SJSA1 (cell line): ENCODE data around the gene HCST. TPM values are rescaled to one million over a fixed set of nuclear protein-coding genes. Genes with fewer than 3 reads are reported as not detected.
"Not testable (repeated sequence)": the region's sequence is repeated elsewhere in the genome, so short reads cannot be mapped to it uniquely, and the experiment has no call there.

Experiments used
- DNase-seq, 2 experiments: peaks; one replicate each; pipeline ENCODE4 v3.0.0-alpha.2; 2015 to 2020; ENCODE audit warnings: low spot score in 2 of 2, low read depth in 1 of 2
- H3K27ac ChIP-seq: fragments of 250-450 bp; sonication (Bioruptor Pico); 2 replicates; pipeline ENCODE4 v1.5.1; 2020; ENCODE audit warnings: mild to moderate bottlenecking, moderate library complexity
- H3K27me3 ChIP-seq: fragments of 250-450 bp; sonication (Bioruptor Pico); replicated peaks from 2 replicates; pipeline ENCODE4 v1.5.1; 2020; ENCODE audit warnings: mild to moderate bottlenecking, moderate library complexity
- H3K36me3 ChIP-seq: fragments of 250-450 bp; sonication (Bioruptor Pico); 2 replicates; pipeline ENCODE4 v1.5.1; 2020; ENCODE audit warnings: mild to moderate bottlenecking
- H3K4me1 ChIP-seq: fragments of 250-450 bp; sonication (Bioruptor Pico); replicated peaks from 2 replicates; pipeline ENCODE4 v1.6.1; 2021; ENCODE audit warnings: mild to moderate bottlenecking
- H3K4me3 ChIP-seq: fragments of 250-450 bp; sonication (Bioruptor Pico); 2 replicates; pipeline ENCODE4 v1.5.1; 2020; ENCODE audit warnings: mild to moderate bottlenecking
- H3K9me3 ChIP-seq: fragments of 250-450 bp; sonication (Bioruptor Pico); replicated peaks from 2 replicates; pipeline ENCODE4 v1.5.1; 2020; ENCODE audit warnings: mild to moderate bottlenecking
- total RNA-seq: library from RNA; depleted of rRNA; stranded (reverse); fragments of >200 nt; shearing (Covaris generic); gene quantifications from 2 replicates; pipeline ENCODE4 v1.2.3, GENCODE V29; 2014

HCST gene
- total RNA-seq, 1 experiment from 2014 or later, result not detected

DNA sequence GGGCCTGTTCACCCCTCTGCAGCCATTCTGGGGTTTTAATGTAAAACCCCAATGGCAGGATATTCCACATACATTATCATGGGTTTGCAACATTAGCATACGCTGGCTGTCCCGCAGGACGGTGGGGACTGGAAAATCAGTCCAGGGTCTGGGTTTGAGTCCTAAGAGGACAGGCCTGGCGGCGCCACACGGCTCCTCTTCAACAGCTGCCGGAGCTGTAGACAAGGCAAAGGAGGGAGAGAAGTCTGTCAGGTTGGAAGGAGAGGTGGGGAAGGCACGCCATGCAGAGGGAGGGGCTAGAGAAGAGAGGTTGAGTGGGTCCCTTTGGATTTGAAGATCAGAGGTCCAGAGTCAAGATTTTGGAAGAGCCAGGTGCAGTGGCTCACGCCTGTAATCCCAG, 13.9 kb upstream of the HCST start:
- DNase-seq, result no peak
- Histone ChIP-seq H3K36me3 (peaks cover 35% of the 10 kb centered on the region), H3K27me3 (no peaks in the 10 kb centered on the region), H3K27ac (no peak overlapping the region), H3K9me3 (no peaks in the 10 kb centered on the region), H3K4me1 (no peaks in the 10 kb centered on the region), H3K4me3 (no peak overlapping the region)

DNA sequence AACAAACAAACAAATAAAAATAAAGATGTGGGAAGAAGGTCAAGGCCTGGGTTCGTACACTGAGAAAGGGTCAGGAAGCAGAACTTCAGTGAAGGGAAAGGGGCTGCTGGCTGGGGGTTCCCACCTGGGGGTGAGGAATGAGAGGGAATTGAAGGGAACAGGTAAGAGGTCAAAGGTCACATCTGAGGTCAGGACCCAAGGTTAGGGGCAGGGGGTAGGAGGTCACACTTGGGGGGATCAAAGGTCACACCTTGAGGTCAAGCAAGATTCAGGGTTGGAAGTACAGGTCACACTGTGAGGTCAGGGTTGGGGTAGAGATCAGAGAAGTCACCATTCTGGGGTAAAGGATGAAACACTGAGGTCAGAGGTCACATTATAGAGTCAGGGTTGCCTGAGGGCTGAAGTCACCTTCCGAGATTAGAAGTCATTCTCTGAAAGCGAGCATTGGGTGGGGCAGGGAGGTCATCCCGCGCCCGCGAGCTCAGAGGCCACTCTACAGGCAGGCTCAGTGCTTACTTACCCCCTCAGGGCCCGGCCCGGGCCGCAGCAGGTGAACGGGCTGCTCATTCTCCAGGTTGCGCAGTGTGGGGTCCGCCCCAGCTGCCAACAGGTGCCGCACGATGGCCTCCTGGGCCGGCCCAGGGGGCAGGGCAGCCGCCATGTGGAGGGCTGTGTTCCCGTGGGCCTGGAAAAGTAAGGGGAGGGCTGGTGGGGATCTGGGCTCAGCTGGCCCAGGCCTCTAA, 12.8 kb upstream of the HCST start:
- no peak for DNase-seq

DNA sequence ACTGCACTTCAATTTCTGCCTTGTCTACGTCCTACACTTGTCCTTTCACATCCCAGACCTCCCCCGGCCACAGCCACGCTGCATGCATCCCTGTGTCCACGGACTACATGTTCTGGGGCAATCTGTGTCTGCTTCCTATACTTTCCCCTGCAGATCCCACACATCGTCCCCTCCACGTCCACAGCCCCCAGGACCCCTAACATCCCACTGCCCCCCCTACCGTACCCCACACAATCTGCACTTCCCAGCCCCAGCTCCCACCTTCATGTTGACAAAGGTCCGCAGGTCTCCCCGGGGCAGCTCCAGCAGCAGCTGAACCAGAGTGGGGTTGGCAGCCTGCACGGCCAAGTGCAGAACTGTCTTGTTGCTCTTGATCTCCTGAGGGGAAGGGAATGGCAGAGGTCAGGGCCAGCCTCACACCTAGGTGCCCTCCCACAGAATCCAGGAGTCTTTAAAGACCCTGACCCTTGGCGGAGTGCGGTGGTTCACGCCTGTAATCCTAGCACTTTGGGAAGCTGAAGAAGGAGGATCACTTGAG, 12.1 kb upstream of the HCST start:
- Histone ChIP-seq H3K9me3 (no peaks in the 10 kb centered on the region), H3K27ac (no peak overlapping the region), H3K36me3 (peaks cover 43% of the 10 kb centered on the region), H3K27me3 (no peaks in the 10 kb centered on the region), H3K4me1 (no peaks in the 10 kb centered on the region), H3K4me3 (no peak overlapping the region)
- DNase-seq, result no peak

More for the DNA sequence above, 12.8 kb upstream of the HCST start:
- Histone ChIP-seq H3K9me3 (no peaks in the 10 kb centered on the region), H3K4me1 (no peaks in the 10 kb centered on the region), H3K27me3 (no peaks in the 10 kb centered on the region), H3K27ac (no peak overlapping the region), H3K4me3 (no peak overlapping the region), H3K36me3 (peaks cover 42% of the 10 kb centered on the region)

DNA sequence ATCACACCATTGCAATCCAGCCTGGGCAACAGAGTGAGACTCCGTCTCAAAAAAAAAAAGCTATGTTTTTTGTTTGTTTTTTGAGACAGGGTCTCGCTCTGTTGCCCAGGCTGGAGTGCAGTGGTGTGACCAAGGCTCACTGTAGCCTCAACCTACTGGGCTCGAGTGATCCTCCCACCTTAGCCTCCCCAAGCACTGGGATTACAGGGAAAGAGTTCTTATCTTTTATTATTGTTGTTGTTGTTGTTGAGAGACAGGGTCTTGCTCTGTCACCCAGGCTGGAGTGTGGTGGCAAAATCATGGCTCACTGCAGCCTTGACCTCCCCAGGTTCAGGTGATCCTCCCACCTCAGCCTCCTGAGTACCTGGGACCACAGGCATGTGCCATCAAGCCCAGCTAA, 10.5 kb upstream of the HCST start:
- not testable (repeated sequence) for H3K27ac ChIP-seq, H3K9me3 ChIP-seq, DNase-seq, H3K27me3 ChIP-seq, H3K4me3 ChIP-seq, H3K4me1 ChIP-seq
- peaks cover 55% of the 10 kb centered on the region for H3K36me3 ChIP-seq

DNA sequence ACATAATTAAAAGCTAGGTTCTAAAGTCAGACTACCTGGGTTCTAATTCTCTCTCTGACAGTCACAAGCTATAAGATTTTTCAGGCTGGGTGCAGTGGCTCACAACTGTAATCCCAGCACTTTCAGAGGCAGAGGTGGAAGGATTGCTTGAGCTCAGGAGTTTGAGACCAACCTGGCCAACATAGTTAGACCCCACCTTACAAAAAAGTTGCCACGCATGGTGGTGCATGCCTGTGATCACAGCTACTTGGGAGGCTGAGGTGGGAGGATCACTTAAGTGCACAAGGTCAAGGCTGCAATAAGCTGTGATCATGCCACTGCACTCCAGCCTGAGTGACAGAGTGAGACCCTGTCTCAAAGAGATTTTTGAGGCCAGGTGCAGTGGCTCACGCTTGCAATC, 8.0 kb upstream of the HCST start:
- H3K4me1 ChIP-seq, result peaks cover 5% of the 10 kb centered on the region; the same call in 1 of the 2 replicates
- H3K36me3 ChIP-seq, result peaks cover 48% of the 10 kb centered on the region
- H3K4me3 ChIP-seq, result no peak overlapping the region
- no peaks in the 10 kb centered on the region for H3K27me3 ChIP-seq
- H3K9me3 ChIP-seq, result no peaks in the 10 kb centered on the region
- H3K27ac ChIP-seq, result no peak overlapping the region
- no peak for DNase-seq

DNA sequence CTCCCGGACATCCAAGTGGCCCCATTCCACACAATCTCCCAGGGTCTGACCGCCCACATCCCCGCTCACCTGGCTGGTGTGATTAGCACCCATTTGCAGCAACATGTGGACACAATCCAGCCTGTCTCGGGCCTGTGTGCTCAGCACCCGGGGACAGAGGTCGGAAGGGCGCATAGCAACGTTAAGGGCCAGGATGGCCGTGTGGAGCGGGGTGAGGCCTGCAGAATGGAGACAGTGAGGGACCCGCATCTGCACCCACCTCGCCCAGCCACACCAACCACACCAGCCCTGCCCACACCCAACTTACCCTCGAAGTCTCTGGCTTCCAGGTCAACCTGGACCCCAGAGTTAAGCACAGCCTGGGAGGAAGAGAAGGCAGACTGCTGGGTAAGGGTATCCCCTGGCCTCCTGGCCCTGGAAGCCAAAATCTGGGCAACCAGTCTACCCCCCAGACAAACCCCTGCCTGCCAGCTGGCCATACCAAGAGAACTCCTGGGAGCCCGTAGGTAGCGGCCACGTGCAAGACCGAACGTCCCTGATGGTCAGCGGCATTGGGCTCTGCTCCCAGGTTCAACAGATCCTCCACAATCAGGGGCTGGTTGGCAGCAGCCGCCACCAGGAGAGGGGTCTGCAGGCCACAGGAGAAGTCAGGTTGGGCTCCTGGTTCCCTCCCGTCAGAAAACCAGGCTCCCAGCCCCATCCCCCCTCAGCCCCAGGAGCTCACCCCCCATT, 6.3 kb upstream of the HCST start:
- H3K4me1 ChIP-seq, result peaks cover 9% of the 10 kb centered on the region
- DNase-seq, result no peak
- peaks cover 38% of the 10 kb centered on the region for H3K36me3 ChIP-seq
- H3K27me3 ChIP-seq, result no peaks in the 10 kb centered on the region
- no peak overlapping the region for H3K4me3 ChIP-seq
- H3K27ac ChIP-seq, result no peak overlapping the region
- no peaks in the 10 kb centered on the region for H3K9me3 ChIP-seq

DNA sequence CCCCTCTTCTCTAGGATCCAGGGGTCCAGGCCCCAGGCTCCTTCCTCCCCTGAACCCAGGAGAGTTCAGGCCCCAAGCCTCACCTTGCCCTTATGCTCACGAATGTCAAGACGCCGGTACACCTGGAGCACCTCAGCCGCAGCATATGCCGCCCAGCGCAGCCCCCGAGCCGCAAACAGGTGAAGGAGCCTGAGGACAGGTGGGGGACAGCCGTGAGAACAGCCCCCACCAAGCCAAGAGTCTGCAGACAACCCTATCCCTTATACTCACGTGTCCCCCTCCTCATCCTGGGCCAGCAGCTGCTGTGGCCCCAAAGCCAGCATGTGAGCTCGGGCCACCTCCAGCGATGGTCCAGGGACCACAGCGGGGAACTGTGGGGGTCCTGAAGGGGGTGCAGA, 5.7 kb upstream of the HCST start:
- Histone ChIP-seq H3K27me3 (no peaks in the 10 kb centered on the region), H3K9me3 (no peaks in the 10 kb centered on the region), H3K4me3 (no peak overlapping the region), H3K4me1 (peaks cover 14% of the 10 kb centered on the region), H3K36me3 (peaks cover 38% of the 10 kb centered on the region), H3K27ac (no peak overlapping the region)
- DNase-seq, result no peak

DNA sequence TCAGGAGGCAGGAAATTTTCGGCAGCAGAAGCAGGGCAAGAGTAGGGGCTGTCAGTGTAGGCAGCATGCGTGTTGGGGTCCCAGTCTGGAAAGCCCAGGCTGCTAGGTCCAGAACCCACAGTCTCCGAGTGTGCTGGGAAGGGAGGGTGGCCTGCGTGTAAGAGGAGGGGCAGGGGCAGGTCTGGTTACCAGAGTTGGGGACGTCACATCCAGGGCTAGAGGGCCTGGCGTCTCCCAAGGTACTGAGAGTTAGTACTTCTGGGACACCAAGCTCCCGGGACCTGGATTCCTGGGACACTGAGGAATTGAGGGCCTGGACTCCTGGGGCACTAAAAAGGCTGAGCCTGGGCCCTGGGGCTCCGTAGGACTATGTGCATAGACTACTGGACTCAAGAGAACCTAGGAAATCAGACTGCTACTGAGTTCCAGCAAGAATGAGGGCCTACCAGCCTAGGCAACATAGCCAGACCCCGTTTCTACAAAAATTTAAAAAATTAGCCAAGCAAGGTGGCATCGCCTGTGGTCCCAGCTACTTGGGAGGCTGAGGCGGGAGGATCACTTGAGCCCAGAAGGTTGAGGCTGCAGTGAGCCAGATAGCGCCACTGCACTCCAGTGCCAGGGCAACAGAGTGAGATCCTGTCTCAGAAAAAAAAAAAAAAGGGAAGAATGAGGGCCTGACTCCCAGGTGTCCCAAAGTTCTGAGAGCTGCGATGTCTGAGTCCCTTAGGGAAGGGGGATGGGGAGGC, 4.5 kb upstream of the HCST start:
- H3K9me3 ChIP-seq, result no peaks in the 10 kb centered on the region
- no peaks in the 10 kb centered on the region for H3K27me3 ChIP-seq
- no peak for DNase-seq
- peaks cover 19% of the 10 kb centered on the region for H3K4me1 ChIP-seq
- H3K4me3 ChIP-seq, result no peak overlapping the region
- H3K36me3 ChIP-seq, result peaks cover 35% of the 10 kb centered on the region
- no peak overlapping the region for H3K27ac ChIP-seq

DNA sequence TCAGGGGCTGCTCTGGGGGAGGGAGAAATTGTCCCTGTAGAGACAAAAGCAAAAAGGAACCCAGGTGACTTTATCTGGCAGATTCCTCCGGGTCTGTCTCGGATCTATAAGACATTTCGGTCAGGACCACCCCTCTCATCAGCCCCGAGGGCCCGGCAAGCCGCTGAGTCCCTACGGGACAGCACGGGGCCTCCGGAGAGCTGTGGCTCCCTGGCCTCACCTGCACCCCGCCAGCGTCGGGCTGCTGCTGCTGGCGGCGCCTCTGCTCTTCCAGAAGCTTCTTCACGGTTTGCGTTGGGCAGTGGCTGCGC, 3.9 kb upstream of the HCST start:
- H3K27ac ChIP-seq, result no peak overlapping the region
- no peaks in the 10 kb centered on the region for H3K9me3 ChIP-seq
- H3K4me3 ChIP-seq, result peak overlapping the region; percentile 63

DNA sequence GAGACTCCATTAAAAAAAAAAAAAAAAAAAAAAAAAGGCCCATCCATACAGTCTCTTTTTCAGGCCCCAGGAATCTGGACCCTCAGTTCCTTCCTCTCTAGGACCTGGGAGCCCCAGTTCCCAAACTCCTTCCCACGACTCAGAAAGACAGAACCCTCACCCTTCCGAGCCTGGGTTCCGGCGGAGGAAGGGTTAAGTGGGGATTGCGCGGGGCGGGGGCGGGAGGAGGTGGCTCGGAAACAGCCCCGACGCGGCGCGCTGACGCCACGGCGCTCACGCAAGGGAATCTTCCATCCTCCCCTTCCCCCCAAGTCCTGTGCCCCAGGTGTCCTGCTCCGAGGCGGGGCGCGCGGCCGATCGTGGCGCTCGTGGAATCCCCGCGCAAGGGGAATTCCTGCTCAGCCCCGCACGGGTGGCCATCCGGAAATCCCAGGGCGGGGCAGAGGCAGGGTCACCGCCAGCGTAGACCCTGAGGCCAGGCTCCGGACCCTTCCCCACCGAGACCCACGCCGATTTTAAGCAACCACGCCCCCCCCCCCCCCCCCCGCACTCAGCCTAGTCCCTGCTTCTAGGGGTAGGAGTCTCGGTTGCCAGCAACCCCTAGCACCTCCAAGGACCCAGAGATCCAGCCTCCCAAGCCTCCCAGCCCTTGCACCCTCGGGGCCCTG, 2.6 kb upstream of the HCST start:
- H3K4me1 ChIP-seq, result peaks cover 25% of the 10 kb centered on the region
- peak; percentile 67 to 76 for DNase-seq
- H3K27me3 ChIP-seq, result no peaks in the 10 kb centered on the region
- peaks cover 23% of the 10 kb centered on the region for H3K36me3 ChIP-seq
- no peaks in the 10 kb centered on the region for H3K9me3 ChIP-seq
- H3K4me3 ChIP-seq, result peak overlapping the region; percentile 63
- H3K27ac ChIP-seq, result peak overlapping the region; percentile 39; the same call in 1 of the 2 replicates

More for the DNA sequence above, 3.9 kb upstream of the HCST start:
- no peaks in the 10 kb centered on the region for H3K27me3 ChIP-seq
- DNase-seq, result no peak
- H3K4me1 ChIP-seq, result peaks cover 23% of the 10 kb centered on the region
- peaks cover 31% of the 10 kb centered on the region for H3K36me3 ChIP-seq

DNA sequence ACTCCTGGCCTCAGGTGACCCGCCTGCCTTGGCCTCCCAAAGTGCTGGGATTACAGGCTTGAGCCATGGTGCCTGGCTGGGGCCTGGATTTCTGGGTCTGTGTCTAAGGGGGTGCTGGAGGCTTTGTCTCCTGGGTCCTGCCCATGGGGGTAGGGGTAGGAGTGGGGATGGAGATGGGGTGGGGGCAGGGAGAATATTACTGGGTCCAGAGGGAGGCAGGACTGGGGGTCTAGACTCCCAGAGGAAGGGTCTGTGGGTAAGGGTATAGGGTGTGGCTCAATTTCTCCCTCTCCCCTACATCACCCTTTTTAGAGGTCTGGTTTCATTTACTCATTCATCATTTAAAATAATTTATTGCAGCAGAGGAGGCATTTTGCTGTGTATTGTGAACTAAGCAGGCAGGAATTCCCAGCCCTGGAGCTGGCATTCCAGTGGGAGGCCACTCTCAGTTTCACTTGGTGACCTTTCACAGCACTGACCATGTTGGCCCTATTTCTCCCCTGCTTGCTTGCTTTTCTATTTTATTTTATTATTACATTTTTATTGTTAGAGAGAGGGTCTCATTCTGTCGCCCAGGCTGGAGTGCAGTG, 1.2 kb upstream of the HCST start:
- no peaks in the 10 kb centered on the region for H3K27me3 ChIP-seq

DNA sequence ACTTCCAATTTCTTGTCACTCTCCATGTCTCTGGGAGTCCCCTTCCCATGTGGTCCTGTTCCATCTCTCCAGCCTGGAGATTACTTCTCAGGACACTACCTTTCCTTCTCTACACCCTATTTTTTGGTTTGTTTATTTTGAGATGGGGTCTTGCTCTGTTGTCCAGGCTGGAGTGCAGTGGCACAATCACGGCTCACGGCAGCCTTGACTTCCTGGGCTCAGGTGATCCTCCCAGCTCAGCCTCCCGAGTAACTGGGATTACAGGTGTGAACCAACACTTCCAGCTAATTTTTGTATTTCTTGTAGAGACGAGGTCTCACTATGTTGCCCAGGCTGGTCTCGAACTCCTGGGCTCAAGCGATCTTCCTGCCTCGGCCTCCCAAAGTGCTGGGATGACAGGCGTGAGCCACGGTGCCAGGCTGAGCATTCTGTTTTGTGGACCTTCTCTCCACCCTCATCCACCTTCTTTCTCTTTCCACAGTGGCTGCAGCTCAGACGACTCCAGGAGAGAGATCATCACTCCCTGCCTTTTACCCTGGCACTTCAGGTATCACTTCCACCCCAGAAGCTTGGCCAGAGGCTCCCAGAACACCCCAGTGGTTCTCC, 644 bp downstream of the HCST start:
- H3K27me3 ChIP-seq, result no peaks in the 10 kb centered on the region
- H3K4me1 ChIP-seq, result peaks cover 25% of the 10 kb centered on the region
- no peak for DNase-seq
- no peak overlapping the region for H3K27ac ChIP-seq
- no peak overlapping the region for H3K4me3 ChIP-seq
- peaks cover under 1% of the 10 kb centered on the region; the same call in 1 of the 2 replicates for H3K36me3 ChIP-seq
- no peaks in the 10 kb centered on the region for H3K9me3 ChIP-seq

More for the DNA sequence above, 1.2 kb upstream of the HCST start:
- Histone ChIP-seq H3K4me1 (peaks cover 25% of the 10 kb centered on the region), H3K4me3 (peak overlapping the region; percentile 63), H3K9me3 (no peaks in the 10 kb centered on the region), H3K27ac (peak overlapping the region; percentile 39), H3K36me3 (peaks cover 14% of the 10 kb centered on the region)
- DNase-seq, result peak in 1 of 2 experiments; percentile 44
